ENCODE results near the gene UBE2R2.

GRCh38 chr9:33878691-33879366, 61.9 kb downstream of the UBE2R2 start:
- no peak for TF ChIP-seq CTCF (IDR thresholded peaks at IDR 0.05; ENCODE audit: borderline replicate concordance, extremely low read depth, low read length, poor library complexity, severe bottlenecking)
- TF ChIP-seq EZH2 (IDR thresholded peaks at IDR 0.05; ENCODE audit: borderline replicate concordance, low read depth, low read length, severe bottlenecking): no peak
